GM23338 (cell line): ENCODE data around the gene ERC2. TPM values are rescaled to one million over a fixed set of nuclear protein-coding genes. Genes with fewer than 3 reads are reported as not detected.

Experiments
- ATAC-seq: fragments of 200-7000 bp; cut with Tn5 transposase; 3 replicates; pipeline ENCODE4 v1.9.1; 2020
- DNase-seq: peaks from one replicate; pipeline ENCODE4 v3.0.0-alpha.2; 2015; ENCODE audit warnings: low spot score
- H2AFZ ChIP-seq: fragments of 200-600 bp; sonication (generic); 2 replicates; pipeline ENCODE4 v1.8.0; 2016; ENCODE audit warnings: antibody characterized with exemption, mild to moderate bottlenecking, moderate library complexity
- H3F3A ChIP-seq: fragments of 200-600 bp; sonication (generic); replicated peaks from 2 replicates; pipeline ENCODE4 v1.8.0; 2017; ENCODE audit warnings: antibody characterized with exemption, mixed run types, low read depth
- H3K27ac ChIP-seq: fragments of 200-600 bp; sonication (generic); 2 replicates; pipeline ENCODE4 v1.6.1; 2016; ENCODE audit warnings: low read depth
- H3K27me3 ChIP-seq: fragments of 200-600 bp; sonication (generic); 2 replicates; pipeline ENCODE4 v1.8.0; 2016; ENCODE audit warnings: mild to moderate bottlenecking, mixed run types, moderate library complexity; ENCODE audit not compliant: insufficient read depth
- H3K36me3 ChIP-seq: fragments of 200-600 bp; sonication (generic); 2 replicates; pipeline ENCODE4 v1.8.0; 2016; ENCODE audit warnings: mild to moderate bottlenecking; ENCODE audit not compliant: insufficient read depth
- H3K4me1 ChIP-seq: fragments of 200-600 bp; sonication (generic); 2 replicates; pipeline ENCODE4 v1.8.0; 2016; ENCODE audit warnings: mild to moderate bottlenecking, moderate library complexity; ENCODE audit not compliant: insufficient read depth
- H3K4me2 ChIP-seq: fragments of 200-600 bp; sonication (generic); 2 replicates; pipeline ENCODE4 v1.7.1; 2017; ENCODE audit warnings: mixed run types
- H3K4me3 ChIP-seq: fragments of 200-600 bp; sonication (generic); 2 replicates; pipeline ENCODE4 v1.6.1; 2016; ENCODE audit warnings: mixed run types
- H3K79me2 ChIP-seq: fragments of 200-600 bp; sonication (generic); replicated peaks from 2 replicates; pipeline ENCODE4 v1.8.0; 2017; ENCODE audit warnings: mild to moderate bottlenecking; ENCODE audit not compliant: insufficient read depth
- H3K9me2 ChIP-seq: fragments of 200-600 bp; sonication (generic); 2 replicates; pipeline ENCODE4 v1.8.0; 2017; ENCODE audit not compliant: insufficient read depth
- H4K20me1 ChIP-seq: fragments of 200-600 bp; sonication (generic); replicated peaks from 2 replicates; pipeline ENCODE4 v1.8.0; 2017; ENCODE audit warnings: mild to moderate bottlenecking; ENCODE audit not compliant: insufficient read depth
- H3K27ac Mint-ChIP-seq: 2 replicates; pipeline ENCODE4 v1.8.0; 2020; ENCODE audit warnings: inconsistent platforms, mild to moderate bottlenecking, moderate library complexity, mixed read lengths
- H3K27me3 Mint-ChIP-seq: 3 replicates; pipeline ENCODE4 v1.8.0; 2022; ENCODE audit warnings: low read depth, mild to moderate bottlenecking, moderate library complexity, mixed read lengths, inconsistent platforms; ENCODE audit not compliant: insufficient read depth, poor library complexity
- H3K36me3 Mint-ChIP-seq: 3 replicates; pipeline ENCODE4 v1.8.0; 2021; ENCODE audit warnings: low read depth, mild to moderate bottlenecking, inconsistent platforms, moderate library complexity, mixed read lengths
- H3K4me1 Mint-ChIP-seq: 3 replicates; pipeline ENCODE4 v1.8.0; 2020; ENCODE audit warnings: mild to moderate bottlenecking, inconsistent platforms, mixed read lengths
- H3K4me3 Mint-ChIP-seq: 3 replicates; pipeline ENCODE4 v1.8.0; 2021; ENCODE audit warnings: moderate library complexity, mild to moderate bottlenecking, inconsistent platforms, mixed read lengths
- H3K9me3 Mint-ChIP-seq: 3 replicates; pipeline ENCODE4 v1.8.0; 2020; ENCODE audit warnings: moderate library complexity, mild to moderate bottlenecking, inconsistent platforms, mixed read lengths
- CREB1 ChIP-seq: fragments of 250-450 bp; sonication (Bioruptor Pico); IDR thresholded peaks from 2 replicates; pipeline ENCODE4 v1.5.0; 2020; ENCODE audit warnings: low read depth, mild to moderate bottlenecking, moderate library complexity
- CTCF ChIP-seq, 2 experiments: fragments of 200-600 bp in 1 of 2; sonication (generic) in 1 of 2; conservative IDR thresholded peaks; 2 replicates each; pipeline versions ENCODE4 v1.5.1 to v1.6.1; 2016 to 2017; ENCODE audit warnings: antibody characterized with exemption in 2 of 2, low read depth in 2 of 2, mild to moderate bottlenecking in 2 of 2, moderate library complexity in 1 of 2
- ETS1 ChIP-seq: IDR thresholded peaks from 2 replicates; pipeline ENCODE4 v1.6.1; 2016; ENCODE audit warnings: antibody characterized with exemption
- EZH2 ChIP-seq: fragments of 200-600 bp; sonication (generic); IDR thresholded peaks from one replicate; pipeline ENCODE4 v1.8.0; 2017; ENCODE audit warnings: antibody characterized with exemption, mild to moderate bottlenecking, low read depth; ENCODE audit not compliant: unreplicated experiment
- EZH2phosphoT487 ChIP-seq: fragments of 200-600 bp; sonication (generic); IDR thresholded peaks from one replicate; pipeline ENCODE4 v1.8.1; 2018; ENCODE audit warnings: antibody characterized with exemption; ENCODE audit not compliant: unreplicated experiment
- JUNB ChIP-seq: IDR thresholded peaks from one replicate; pipeline ENCODE4 v1.6.1; 2016; ENCODE audit warnings: antibody characterized with exemption; ENCODE audit not compliant: unreplicated experiment
- NANOG ChIP-seq: IDR thresholded peaks from 2 replicates; pipeline ENCODE4 v1.6.1; 2016; ENCODE audit warnings: antibody characterized with exemption, borderline replicate concordance
- POLR2AphosphoS5 ChIP-seq: IDR thresholded peaks from 2 replicates; pipeline ENCODE4 v1.6.1; 2016; ENCODE audit warnings: antibody characterized with exemption, low read depth
- REST ChIP-seq: IDR thresholded peaks from one replicate; pipeline ENCODE4 v1.6.1; 2018; ENCODE audit warnings: antibody characterized with exemption; ENCODE audit not compliant: unreplicated experiment
- STAT1 ChIP-seq: IDR thresholded peaks from one replicate; pipeline ENCODE4 v1.6.1; 2016; ENCODE audit warnings: antibody characterized with exemption; ENCODE audit not compliant: unreplicated experiment
- ZNF114 ChIP-seq: fragments of 250-450 bp; sonication (Bioruptor Pico); IDR thresholded peaks from 2 replicates; pipeline ENCODE4 v1.5.0; 2020; ENCODE audit warnings: mild to moderate bottlenecking, moderate library complexity
- ZNF331 ChIP-seq: fragments of 250-450 bp; sonication (Bioruptor Pico); IDR thresholded peaks from 2 replicates; pipeline ENCODE4 v1.5.0; 2020; ENCODE audit warnings: low read depth, mild to moderate bottlenecking, moderate library complexity
- polyA plus RNA-seq: library from polyadenylated mRNA; unstranded; fragments of >200 nt; fragmentation: Nextera tagmentation; extraction: Ambion mirVana; gene quantifications from 2 replicates; pipeline ENCODE4 v1.2.1, GENCODE V29; 2016
- total RNA-seq: library from RNA; depleted of rRNA; stranded (reverse); fragments of >200 nt; shearing (Covaris generic); gene quantifications from 2 replicates; pipeline ENCODE4 v1.2.3, GENCODE V29; 2014

The ERC2 gene
- total and polyA plus RNA-seq, 2 experiments from 2014 or later, result 11.8 to 13.7 TPM

GRCh38 chr3:56190130-56190529 lies 278.1 kb downstream of the ERC2 start:
- Mint-ChIP-seq H3K4me1 (peaks cover under 1% of the 10 kb centered on the region; the same call in 1 of the 3 replicates), H3K27me3 (peaks cover 1% of the 10 kb centered on the region), H3K4me3 (no peak overlapping the region), H3K27ac (no peak overlapping the region), H3K9me3 (no peaks in the 10 kb centered on the region), H3K36me3 (no peaks in the 10 kb centered on the region; the same call in 2 of the 3 replicates)
- Histone ChIP-seq H3K27ac (no peak overlapping the region), H2AFZ (no peak overlapping the region), H3K4me3 (no peak overlapping the region), H3K79me2 (no peaks in the 10 kb centered on the region), H4K20me1 (no peaks in the 10 kb centered on the region), H3K4me1 (no peaks in the 10 kb centered on the region), H3K27me3 (no peaks in the 10 kb centered on the region), H3K4me2 (no peak overlapping the region), H3K9me2 (peaks cover 3% of the 10 kb centered on the region; the same call in 1 of the 2 replicates), H3F3A (no peaks in the 10 kb centered on the region), H3K36me3 (no peaks in the 10 kb centered on the region)
- ATAC-seq (no peak), DNase-seq (no peak)
- TF ChIP-seq ZNF331 (CRISPR knock-in tag) (no peak), ZNF114 (CRISPR knock-in tag) (no peak), EZH2 (no peak), EZH2phosphoT487 (no peak), REST (no peak), JUNB (no peak), STAT1 (no peak)

GRCh38 chr3:56189536-56189935 lies 278.7 kb downstream of the ERC2 start:
- Mint-ChIP-seq H3K27ac (no peak overlapping the region), H3K4me3 (no peak overlapping the region), H3K4me1 (no peaks in the 10 kb centered on the region), H3K36me3 (no peaks in the 10 kb centered on the region; the same call in 2 of the 3 replicates), H3K27me3 (peaks cover 1% of the 10 kb centered on the region), H3K9me3 (no peaks in the 10 kb centered on the region)
- Histone ChIP-seq H3K27ac (no peak overlapping the region), H3F3A (no peaks in the 10 kb centered on the region), H3K27me3 (no peaks in the 10 kb centered on the region), H4K20me1 (no peaks in the 10 kb centered on the region), H3K9me2 (peaks cover 3% of the 10 kb centered on the region; the same call in 1 of the 2 replicates), H3K4me1 (no peaks in the 10 kb centered on the region), H3K4me3 (no peak overlapping the region), H3K4me2 (no peak overlapping the region), H3K79me2 (no peaks in the 10 kb centered on the region), H2AFZ (no peak overlapping the region), H3K36me3 (no peaks in the 10 kb centered on the region)
- DNase-seq (no peak), ATAC-seq (no peak)
- TF ChIP-seq ZNF114 (CRISPR knock-in tag) (no peak), ETS1 (no peak), CREB1 (no peak), NANOG (no peak), CTCF (conservative IDR thresholded peaks at IDR 0.05; ENCODE audit: low read depth in 2 of 2) (no peak), STAT1 (no peak), EZH2phosphoT487 (no peak), JUNB (no peak), ZNF331 (CRISPR knock-in tag) (no peak), POLR2AphosphoS5 (no peak), REST (no peak), EZH2 (no peak)
